Glomerular visceral epithelial cell (primary cell): ENCODE measurements around the gene HPSE2.

Experiments
- DNase-seq: peaks from one replicate; pipeline ENCODE4 v3.0.0-alpha.2; 2016; ENCODE audit errors: extremely low spot score

HPSE2 gene

GRCh38 chr10:98620503-98620902 is 615.1 kb downstream of the HPSE2 start:
- no peak for DNase-seq

DNA sequence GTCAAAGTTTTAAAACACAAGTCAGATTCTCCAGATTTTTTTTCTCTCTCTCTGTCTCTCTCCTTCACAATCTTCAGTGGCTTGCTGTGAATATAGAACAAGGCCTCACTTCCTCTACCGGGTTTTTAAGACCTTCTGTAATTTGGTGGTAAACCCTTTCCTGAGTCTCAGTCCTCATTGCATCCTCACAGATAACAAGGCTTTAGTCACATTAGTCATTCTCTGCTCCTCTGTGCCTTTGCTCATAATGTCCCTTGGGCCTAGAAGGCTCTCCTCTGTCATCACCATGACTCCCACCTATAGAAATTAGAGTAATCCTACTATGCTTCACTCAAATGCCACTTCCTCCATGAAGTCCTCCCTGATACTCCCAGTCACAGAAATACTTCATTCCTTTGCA is 616.2 kb downstream of the HPSE2 start:
- no peak for DNase-seq

GRCh38 chr10:98617906-98618520 is 617.6 kb downstream of the HPSE2 start:
- no peak for DNase-seq

- no peak for DNase-seq
These were observed 622.2 kb downstream of the HPSE2 start for GRCh38 chr10:98613446-98613845.

GRCh38 chr10:98611436-98611835 is 624.2 kb downstream of the HPSE2 start:
- no peak for DNase-seq

DNA sequence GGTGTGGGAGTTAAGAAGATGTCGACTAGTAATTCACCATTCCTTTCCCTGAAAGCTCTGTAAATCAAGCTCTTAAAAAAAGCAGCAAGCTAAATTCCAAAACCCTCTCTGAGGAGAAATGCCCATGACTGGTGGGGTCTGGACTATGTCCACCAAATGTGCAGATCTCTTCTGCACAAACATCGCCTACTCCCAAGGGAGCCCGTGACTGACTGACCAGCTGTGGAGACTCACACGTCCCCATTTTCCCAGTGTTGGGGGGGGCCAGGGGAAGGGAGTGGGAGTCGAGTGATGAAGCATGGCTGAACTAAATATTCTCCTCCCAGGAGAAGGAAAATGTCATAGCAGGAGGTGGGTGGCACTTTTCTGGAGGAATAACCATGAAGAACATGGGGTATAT is 624.8 kb downstream of the HPSE2 start:
- no peak for DNase-seq

- no peak for DNase-seq
These were observed 625.4 kb downstream of the HPSE2 start for GRCh38 chr10:98610301-98610700.

- no peak for DNase-seq
These were observed 626.4 kb downstream of the HPSE2 start for GRCh38 chr10:98609265-98609664.

DNA sequence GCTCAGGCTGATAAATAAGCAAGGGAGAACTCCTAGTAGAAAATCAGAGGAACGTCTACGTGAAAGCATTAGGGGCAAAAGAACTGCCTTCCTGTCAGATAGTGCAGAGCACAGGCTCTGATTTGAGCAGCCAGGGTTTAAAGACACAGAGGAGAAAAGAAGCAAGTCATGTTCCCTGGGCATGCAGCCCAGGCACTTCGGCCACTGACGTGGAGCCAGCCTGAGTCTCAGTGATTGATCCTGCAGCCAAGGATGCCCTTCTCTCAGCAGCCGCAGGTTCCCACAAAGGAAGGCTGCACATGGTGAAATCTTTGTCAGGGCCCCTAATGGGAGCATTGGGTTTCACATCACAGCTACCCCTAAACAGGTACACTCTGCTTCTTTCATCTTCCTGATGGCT is 627.2 kb downstream of the HPSE2 start:
- no peak for DNase-seq

DNA sequence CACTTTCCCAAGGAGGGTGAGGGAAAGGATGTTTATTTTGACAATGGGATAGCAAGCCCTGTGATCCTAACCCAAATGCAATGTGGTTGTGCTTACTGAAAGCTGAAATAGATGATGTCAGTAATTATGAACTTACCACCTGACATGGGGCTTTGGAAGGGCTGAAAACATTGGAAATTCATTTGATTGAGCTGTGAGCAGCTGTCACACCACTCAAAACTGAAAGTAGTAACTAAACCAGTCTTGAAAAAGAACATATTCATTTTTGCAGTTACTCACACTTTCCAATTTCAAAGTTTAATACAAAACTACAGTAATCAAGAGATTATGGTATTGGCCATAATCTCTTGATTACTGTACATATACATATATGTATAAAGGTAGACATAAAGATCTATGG is 633.4 kb downstream of the HPSE2 start:
- no peak for DNase-seq

- no peak for DNase-seq
These were observed 636.5 kb downstream of the HPSE2 start for GRCh38 chr10:98599032-98599610.

- no peak for DNase-seq
These were observed 639.2 kb downstream of the HPSE2 start for GRCh38 chr10:98596404-98596803.

GRCh38 chr10:98589691-98590090 is 646.0 kb downstream of the HPSE2 start:
- DNase-seq, result no peak

- no peak for DNase-seq
These were observed 646.6 kb downstream of the HPSE2 start for GRCh38 chr10:98589007-98589406.

- DNase-seq, result no peak
These were observed 648.4 kb downstream of the HPSE2 start for GRCh38 chr10:98587156-98587837.

- no peak for DNase-seq
These were observed 649.6 kb downstream of the HPSE2 start for GRCh38 chr10:98586096-98586495.

DNA sequence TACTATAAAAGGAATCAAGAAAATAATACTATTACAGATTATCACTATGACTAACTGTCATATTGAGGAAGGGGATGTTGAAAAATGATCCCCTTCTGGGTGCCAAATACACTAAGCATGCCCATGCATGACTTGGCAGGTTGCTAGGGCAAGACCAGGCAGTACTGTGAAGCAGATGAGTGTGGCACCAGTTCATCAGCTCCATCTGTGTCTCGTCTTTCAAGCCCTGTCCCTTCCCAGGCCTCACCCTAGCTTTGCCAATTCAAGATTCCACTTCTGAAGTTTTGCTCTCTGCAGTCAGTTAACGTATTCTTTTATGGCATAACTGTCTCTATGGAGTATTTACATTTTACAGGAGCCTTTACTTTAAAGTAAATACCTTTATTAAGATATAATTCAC is 653.3 kb downstream of the HPSE2 start:
- no peak for DNase-seq

- no peak for DNase-seq
These were observed 658.1 kb downstream of the HPSE2 start for GRCh38 chr10:98577578-98577977.

DNA sequence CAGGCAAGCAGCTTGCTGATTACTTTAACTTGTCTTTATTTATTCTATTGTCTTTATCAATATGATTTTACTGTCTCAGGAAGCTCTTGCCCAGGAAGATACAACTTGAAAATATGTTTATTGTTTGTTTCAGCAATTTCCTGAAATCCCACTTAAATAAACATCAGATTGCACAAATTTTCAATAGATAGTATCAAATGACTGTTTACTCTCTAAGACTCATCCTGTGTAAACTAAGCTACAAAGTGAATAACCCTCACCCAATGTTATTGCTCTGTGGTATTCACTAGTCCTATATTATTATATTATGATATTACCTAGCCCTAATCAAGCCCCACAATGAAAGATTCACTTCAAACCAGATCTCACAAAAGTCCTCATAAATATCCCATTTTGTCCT is 658.5 kb downstream of the HPSE2 start:
- DNase-seq, result no peak

GRCh38 chr10:98576096-98576495 is 659.6 kb downstream of the HPSE2 start:
- DNase-seq, result no peak

DNA sequence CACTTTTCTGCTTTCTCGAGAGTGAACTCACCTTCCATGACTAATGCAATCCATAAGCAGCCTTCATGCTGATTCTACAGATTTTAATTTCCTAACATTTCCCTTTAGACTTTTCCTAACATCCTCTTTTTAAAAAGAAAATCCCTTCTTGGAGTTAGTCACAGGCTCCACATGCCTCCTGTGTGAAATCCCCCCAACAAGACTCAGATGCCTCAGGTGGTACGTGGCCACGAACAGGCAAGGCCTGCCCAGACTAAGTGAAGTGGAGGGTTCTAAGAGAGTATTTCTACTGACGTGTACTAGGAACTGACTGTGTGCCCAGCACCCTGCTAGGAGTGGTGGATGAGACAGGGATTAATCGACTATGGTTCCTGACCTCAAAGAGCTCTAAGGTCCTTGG is 663.1 kb downstream of the HPSE2 start:
- DNase-seq, result no peak

DNA sequence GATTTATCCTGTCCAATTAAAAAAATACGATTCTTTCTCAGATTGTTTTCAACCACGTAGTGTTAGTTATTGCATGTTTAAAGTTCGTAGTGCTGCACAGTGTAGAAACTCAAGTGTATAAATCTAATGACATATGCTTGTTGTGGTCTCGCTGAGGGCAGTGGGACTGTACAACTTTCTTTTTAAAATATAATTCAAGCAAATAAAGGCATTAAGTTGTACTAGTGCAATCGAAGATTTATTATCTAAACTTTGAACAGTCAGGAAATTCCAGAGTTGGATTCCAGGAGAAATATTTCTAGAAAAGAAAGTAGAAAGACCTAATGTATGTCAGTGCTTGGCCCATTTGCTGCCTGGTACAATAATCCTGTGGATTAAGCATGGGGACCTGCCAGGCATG is 664.8 kb downstream of the HPSE2 start:
- DNase-seq, result no peak

DNA sequence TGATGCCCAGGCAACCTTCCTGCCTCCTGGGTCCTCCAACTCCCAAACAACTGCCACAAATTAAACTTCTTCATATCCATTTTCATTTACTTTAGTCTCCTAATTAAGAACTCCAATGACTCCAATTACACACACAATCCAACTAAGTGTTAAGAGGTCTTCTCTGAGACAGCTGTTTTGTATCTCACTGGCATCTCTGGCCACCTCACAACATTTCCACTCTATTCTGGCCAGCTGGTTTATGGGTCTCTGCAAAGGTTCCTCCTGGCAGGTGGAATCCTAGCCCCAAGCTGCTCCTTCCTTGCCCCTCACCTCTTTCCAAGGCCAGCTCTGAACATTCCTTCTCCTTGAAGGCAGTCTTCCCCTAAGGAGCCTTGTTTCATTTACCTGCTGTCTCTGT is 665.8 kb downstream of the HPSE2 start:
- DNase-seq, result no peak

DNA sequence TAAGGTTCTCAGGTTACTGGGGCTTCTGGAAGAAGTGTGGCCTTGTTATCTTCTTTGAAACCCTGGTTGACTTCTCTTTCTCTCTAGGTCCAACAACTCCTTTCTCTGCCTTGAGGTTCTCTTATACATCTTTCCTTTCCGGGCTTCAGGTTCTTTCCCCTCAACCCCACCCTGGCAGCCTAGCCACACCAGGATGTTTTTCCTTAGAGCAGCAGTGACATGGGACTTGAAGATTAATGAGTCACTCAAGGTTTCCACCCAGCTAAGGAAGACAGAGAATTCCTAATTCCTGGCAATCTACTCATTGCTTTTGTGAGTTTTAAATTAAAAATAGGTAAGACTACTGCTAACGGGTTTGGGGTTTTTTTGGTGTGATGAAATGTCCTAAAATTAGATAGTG is 667.1 kb downstream of the HPSE2 start:
- no peak for DNase-seq
